Measurements from ENCODE around the gene TMA7. TPM values are rescaled to one million over a fixed set of nuclear protein-coding genes. Genes with fewer than 3 reads are reported as not detected.

The TMA7 gene
- total RNA-seq, 2 experiments from 2014 or later = 250 to 313 TPM

DNA sequence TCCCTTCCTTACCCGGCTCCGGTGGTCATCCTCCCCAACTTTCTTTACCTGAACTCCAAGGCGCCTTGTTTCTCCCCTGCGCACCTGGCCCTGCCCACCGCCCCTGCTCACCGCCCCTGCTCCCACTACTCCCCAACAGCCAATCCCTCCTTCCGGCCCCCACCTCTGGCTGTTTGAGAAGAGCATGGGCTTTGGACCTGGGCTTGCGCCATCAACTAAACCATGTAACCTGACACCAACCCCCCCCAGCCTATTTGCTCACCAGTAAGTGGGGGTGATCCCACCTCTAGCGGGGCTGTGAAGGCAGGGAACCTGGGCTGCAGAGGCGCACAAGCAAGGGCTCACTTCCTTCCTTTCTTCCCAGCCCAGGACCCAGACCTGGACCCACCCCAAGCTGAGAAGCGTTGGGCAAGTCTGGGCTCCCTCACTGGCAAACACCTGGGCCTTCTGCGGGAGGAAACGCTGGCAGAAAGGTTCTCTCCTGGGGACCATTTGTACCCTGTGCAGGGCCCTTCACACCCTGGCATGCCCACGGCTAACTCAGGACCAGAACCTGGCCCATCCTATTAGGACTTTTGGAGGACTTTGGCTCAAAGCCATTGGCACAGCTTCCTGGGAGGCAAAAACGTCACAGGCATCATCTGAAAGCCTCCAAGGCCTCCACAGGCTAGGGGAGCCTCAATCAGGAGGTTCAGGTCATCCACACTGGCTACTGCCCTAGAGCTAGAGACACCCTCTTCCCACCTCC lies 9.9 kb upstream of the TMA7 start, which contains the start of gene PLXNB1:
PLXNB1 (minus strand) TSS at position 127 of the 748 bp plus-strand sequence. CDS start 5,475 bp downstream, outside the sequence.
- Histone ChIP-seq H3K4me2 (ENCODE audit: low read length) (peak within 1 kb of the TSS; percentile 91), H2AFZ (ENCODE audit: low read length) (peak within 1 kb of the TSS; percentile 63), H3K9me2 (ENCODE audit: insufficient read depth, low read length) (no peaks in the 10 kb centered on the region), H3K4me1 (ENCODE audit: insufficient read depth, low read length, poor library complexity, severe bottlenecking) (peaks cover 13% of the 10 kb centered on the region), H3K36me3 (ENCODE audit: insufficient read depth, low read length) (peaks cover 38% of the 10 kb centered on the region; the same call in 1 of the 2 replicates), H4K20me1 (ENCODE audit: insufficient read depth, low read length) (no peaks in the 10 kb centered on the region), H3K4me3 (ENCODE audit: low read depth, low read length, poor library complexity, severe bottlenecking) (peak within 1 kb of the TSS; percentile 74), H3K27ac (ENCODE audit: low read depth, low read length, poor library complexity, severe bottlenecking) (no peak within 1 kb of the TSS), H3K9me3 (ENCODE audit: low read length) (no peaks in the 10 kb centered on the region), H3K79me2 (ENCODE audit: insufficient read depth, low read depth, low read length) (no peaks in the 10 kb centered on the region)
- DNase-seq (ENCODE audit: low spot score) = peak; percentile 53
- intact Hi-C loops (cut with micrococcal nuclease; ENCODE audit: unreplicated experiment) = loop anchor here (10.0 kb wide), 1 partner anchor 125 kb away; the partner anchor contains the start of gene NME6
- ChIA-PET POLR2A (interaction anchor here (0.5 to 0.6 kb wide), 3 partner anchors 64 to 509 kb away, joined by 3 to 4 read pairs (median 4); no protein-coding TSS in a partner anchor), CTCF (ENCODE audit: unreplicated experiment) (no interaction called here)
- no TSS peak for BruUV-seq (replicated peaks)
- TF ChIP-seq, protein P1, sequence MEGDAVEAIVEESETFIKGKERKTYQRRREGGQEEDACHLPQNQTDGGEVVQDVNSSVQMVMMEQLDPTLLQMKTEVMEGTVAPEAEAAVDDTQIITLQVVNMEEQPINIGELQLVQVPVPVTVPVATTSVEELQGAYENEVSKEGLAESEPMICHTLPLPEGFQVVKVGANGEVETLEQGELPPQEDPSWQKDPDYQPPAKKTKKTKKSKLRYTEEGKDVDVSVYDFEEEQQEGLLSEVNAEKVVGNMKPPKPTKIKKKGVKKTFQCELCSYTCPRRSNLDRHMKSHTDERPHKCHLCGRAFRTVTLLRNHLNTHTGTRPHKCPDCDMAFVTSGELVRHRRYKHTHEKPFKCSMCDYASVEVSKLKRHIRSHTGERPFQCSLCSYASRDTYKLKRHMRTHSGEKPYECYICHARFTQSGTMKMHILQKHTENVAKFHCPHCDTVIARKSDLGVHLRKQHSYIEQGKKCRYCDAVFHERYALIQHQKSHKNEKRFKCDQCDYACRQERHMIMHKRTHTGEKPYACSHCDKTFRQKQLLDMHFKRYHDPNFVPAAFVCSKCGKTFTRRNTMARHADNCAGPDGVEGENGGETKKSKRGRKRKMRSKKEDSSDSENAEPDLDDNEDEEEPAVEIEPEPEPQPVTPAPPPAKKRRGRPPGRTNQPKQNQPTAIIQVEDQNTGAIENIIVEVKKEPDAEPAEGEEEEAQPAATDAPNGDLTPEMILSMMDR (conservative IDR thresholded peaks at IDR 0.05; ENCODE audit: low read length) = no peak
- TF ChIP-seq EZH2phosphoT487 (IDR thresholded peaks at IDR 0.05; ENCODE audit: borderline replicate concordance, low read depth, low read length) = no peak

DNA sequence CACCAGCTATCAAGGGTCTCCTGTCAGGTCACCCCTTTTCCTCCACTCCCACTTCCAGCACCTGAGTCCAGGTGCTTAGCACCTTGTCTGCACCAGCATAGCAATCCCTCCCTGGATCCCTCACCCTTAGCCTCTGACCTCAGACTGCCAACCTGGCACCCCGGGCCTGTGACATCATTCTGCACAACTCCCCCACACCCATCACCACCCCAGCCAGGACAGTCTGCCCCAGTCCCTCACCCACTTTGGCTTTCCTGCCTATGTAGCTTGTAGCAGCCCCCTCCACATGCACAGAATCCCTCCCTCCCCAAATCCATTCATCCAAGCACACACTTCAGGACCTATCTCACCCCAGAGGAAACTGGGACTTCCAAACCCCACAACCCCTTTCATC lies 9.4 kb upstream of the TMA7 start:
- BruUV-seq (replicated peaks) = no TSS peak
- intact Hi-C loops (cut with micrococcal nuclease; ENCODE audit: unreplicated experiment) = loop anchor here (10.0 kb wide), 1 partner anchor 126 kb away; the partner anchor contains the start of gene NME6
- CTCF ChIA-PET (ENCODE audit: unreplicated experiment) = no interaction called here

More for the DNA sequence above, 9.4 kb upstream of the TMA7 start:
- H3K27ac ChIP-seq (ENCODE audit: low read depth, low read length, poor library complexity, severe bottlenecking) = no peak overlapping the region
- H3K9me3 ChIP-seq (ENCODE audit: low read length) = no peaks in the 10 kb centered on the region
- H2AFZ ChIP-seq (ENCODE audit: low read length) = no peak overlapping the region
- no peaks in the 10 kb centered on the region for H3K79me2 ChIP-seq (ENCODE audit: insufficient read depth, low read depth, low read length)
- no peak for DNase-seq (ENCODE audit: low spot score)
- POLR2A ChIA-PET = interaction anchor here (0.5 to 0.6 kb wide), 3 partner anchors 64 to 509 kb away, joined by 3 to 4 read pairs (median 4); no protein-coding TSS in a partner anchor
- peaks cover 38% of the 10 kb centered on the region; the same call in 1 of the 2 replicates for H3K36me3 ChIP-seq (ENCODE audit: insufficient read depth, low read length)
- H3K4me3 ChIP-seq (ENCODE audit: low read depth, low read length, poor library complexity, severe bottlenecking) = no peak overlapping the region
- no peak overlapping the region for H3K4me2 ChIP-seq (ENCODE audit: low read length)
- no peak for TF ChIP-seq EZH2phosphoT487 (IDR thresholded peaks at IDR 0.05; ENCODE audit: borderline replicate concordance, low read depth, low read length)
- TF ChIP-seq, protein P1 (conservative IDR thresholded peaks at IDR 0.05; ENCODE audit: low read length) = no peak
- peaks cover 16% of the 10 kb centered on the region for H3K4me1 ChIP-seq (ENCODE audit: insufficient read depth, low read length, poor library complexity, severe bottlenecking)
- H3K9me2 ChIP-seq (ENCODE audit: insufficient read depth, low read length) = no peaks in the 10 kb centered on the region
- H4K20me1 ChIP-seq (ENCODE audit: insufficient read depth, low read length) = peaks cover 5% of the 10 kb centered on the region; the same call in 1 of the 2 replicates
